NCI-H524 (cell line): ENCODE measurements around the gene ARFRP1.

Experiments used
- DNase-seq, 2 experiments: peaks; one replicate each; lab custom pipeline; 2025; lab: John Stamatoyannopoulos, UW

The ARFRP1 gene

GRCh38 chr20:63702036-63702665, 5.6 kb downstream of the ARFRP1 start:
- DNase-seq: no peak

GRCh38 chr20:63701329-63702035, 6.3 kb downstream of the ARFRP1 start:
- no peak for DNase-seq

GRCh38 chr20:63701051-63701328, 6.8 kb downstream of the ARFRP1 start:
- no peak for DNase-seq

GRCh38 chr20:63700199-63701050, 7.4 kb downstream of the ARFRP1 start:
- no peak for DNase-seq

GRCh38 chr20:63699466-63700198, 8.1 kb downstream of the ARFRP1 start:
- DNase-seq: no peak

GRCh38 chr20:63698739-63699465, 8.9 kb downstream of the ARFRP1 start:
- DNase-seq: no peak

- no peak for DNase-seq
These were observed 9.8 kb downstream of the ARFRP1 start for GRCh38 chr20:63697868-63698545.

GRCh38 chr20:63697357-63697867, 10.4 kb downstream of the ARFRP1 start:
- no peak for DNase-seq

GRCh38 chr20:63696628-63697356, 11.0 kb downstream of the ARFRP1 start, which contains the start of gene TNFRSF6B:
Gene TNFRSF6B (plus strand): TSS chr20:63696652. CDS start chr20:63696768, 116 bp downstream.
- DNase-seq: no peak

GRCh38 chr20:63696306-63696627, 11.5 kb downstream of the ARFRP1 start:
- no peak for DNase-seq

GRCh38 chr20:63695424-63696305, 12.1 kb downstream of the ARFRP1 start:
- DNase-seq: no peak

GRCh38 chr20:63694584-63695423, 13.0 kb downstream of the ARFRP1 start:
- DNase-seq: no peak

GRCh38 chr20:63693733-63694583, 13.8 kb downstream of the ARFRP1 start:
- no peak for DNase-seq

GRCh38 chr20:63693083-63693732, 14.6 kb downstream of the ARFRP1 start:
- DNase-seq: no peak

- DNase-seq: no peak
These were observed 15.2 kb downstream of the ARFRP1 start for GRCh38 chr20:63692436-63693082.

- DNase-seq: no peak
These were observed 15.9 kb downstream of the ARFRP1 start for GRCh38 chr20:63691711-63692435.
